ENCODE measurements around the gene RBFOX1.

RBFOX1 gene

DNA sequence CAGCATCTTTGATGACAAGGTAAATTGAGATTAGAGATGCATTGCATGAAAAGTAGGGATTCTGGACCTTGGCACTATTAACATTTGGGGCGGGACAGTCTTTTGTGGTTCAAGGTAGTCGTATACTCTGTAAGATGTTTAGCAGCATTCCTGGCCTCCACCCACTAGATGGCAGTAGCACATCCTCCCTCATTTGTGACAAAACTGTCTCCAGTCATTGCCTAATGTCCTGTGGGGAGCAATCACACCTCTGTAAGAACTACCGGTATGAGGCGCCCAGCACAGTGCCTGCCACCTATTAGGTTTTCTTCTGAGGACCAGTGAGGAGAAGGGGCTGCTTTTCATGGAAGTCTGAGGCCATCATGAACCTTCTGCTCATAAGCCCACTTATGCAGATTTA is 180.8 kb downstream of the RBFOX1 start:
- in situ Hi-C loops (cut with MboI; ENCODE audit: low sequenced_read_pairs, unreplicated experiment), result no loop called here
- TF ChIP-seq, protein P1, sequence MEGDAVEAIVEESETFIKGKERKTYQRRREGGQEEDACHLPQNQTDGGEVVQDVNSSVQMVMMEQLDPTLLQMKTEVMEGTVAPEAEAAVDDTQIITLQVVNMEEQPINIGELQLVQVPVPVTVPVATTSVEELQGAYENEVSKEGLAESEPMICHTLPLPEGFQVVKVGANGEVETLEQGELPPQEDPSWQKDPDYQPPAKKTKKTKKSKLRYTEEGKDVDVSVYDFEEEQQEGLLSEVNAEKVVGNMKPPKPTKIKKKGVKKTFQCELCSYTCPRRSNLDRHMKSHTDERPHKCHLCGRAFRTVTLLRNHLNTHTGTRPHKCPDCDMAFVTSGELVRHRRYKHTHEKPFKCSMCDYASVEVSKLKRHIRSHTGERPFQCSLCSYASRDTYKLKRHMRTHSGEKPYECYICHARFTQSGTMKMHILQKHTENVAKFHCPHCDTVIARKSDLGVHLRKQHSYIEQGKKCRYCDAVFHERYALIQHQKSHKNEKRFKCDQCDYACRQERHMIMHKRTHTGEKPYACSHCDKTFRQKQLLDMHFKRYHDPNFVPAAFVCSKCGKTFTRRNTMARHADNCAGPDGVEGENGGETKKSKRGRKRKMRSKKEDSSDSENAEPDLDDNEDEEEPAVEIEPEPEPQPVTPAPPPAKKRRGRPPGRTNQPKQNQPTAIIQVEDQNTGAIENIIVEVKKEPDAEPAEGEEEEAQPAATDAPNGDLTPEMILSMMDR (IDR thresholded peaks at IDR 0.05; ENCODE audit: borderline replicate concordance, control extremely low read depth, extremely low read depth, insufficient read depth, missing control alignments), result no peak
- DNase-seq (ENCODE audit: low spot score), result no peak

- no peak for DNase-seq (ENCODE audit: low spot score)
- in situ Hi-C loops (cut with MboI; ENCODE audit: low sequenced_read_pairs, unreplicated experiment), result no loop called here
- TF ChIP-seq, protein P1 (IDR thresholded peaks at IDR 0.05; ENCODE audit: borderline replicate concordance, control extremely low read depth, extremely low read depth, insufficient read depth, missing control alignments), result no peak
These were observed 182.9 kb downstream of the RBFOX1 start for GRCh38 chr16:7515543-7515942.

DNA sequence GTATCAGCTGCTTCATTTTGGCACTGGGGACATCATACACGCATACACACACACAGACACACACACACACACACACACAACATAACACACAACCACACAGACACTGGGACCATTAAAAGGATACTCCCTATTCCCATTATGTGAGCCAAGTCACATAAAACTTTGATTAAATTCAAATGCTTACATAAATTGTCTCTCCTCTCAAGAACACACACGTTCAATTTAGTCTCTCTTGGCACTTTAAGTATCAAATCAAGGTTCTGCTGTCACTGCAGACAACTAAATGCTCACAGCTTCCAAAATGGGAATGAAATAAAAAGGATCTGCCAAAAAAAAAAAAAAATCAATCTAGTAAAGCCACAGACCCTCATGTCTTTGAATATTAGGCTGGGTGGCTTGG is 184.9 kb downstream of the RBFOX1 start:
- TF ChIP-seq, protein P1 (IDR thresholded peaks at IDR 0.05; ENCODE audit: borderline replicate concordance, control extremely low read depth, extremely low read depth, insufficient read depth, missing control alignments), result no peak
- in situ Hi-C loops (cut with MboI; ENCODE audit: low sequenced_read_pairs, unreplicated experiment), result no loop called here
- DNase-seq (ENCODE audit: low spot score), result no peak

- TF ChIP-seq, protein P1 (IDR thresholded peaks at IDR 0.05; ENCODE audit: borderline replicate concordance, control extremely low read depth, extremely low read depth, insufficient read depth, missing control alignments), result no peak
- in situ Hi-C loops (cut with MboI; ENCODE audit: low sequenced_read_pairs, unreplicated experiment), result no loop called here
- DNase-seq (ENCODE audit: low spot score), result no peak
These were observed 185.5 kb downstream of the RBFOX1 start for GRCh38 chr16:7518158-7518557.

- no peak for DNase-seq (ENCODE audit: low spot score)
- TF ChIP-seq, protein P1 (IDR thresholded peaks at IDR 0.05; ENCODE audit: borderline replicate concordance, control extremely low read depth, extremely low read depth, insufficient read depth, missing control alignments), result no peak
- in situ Hi-C loops (cut with MboI; ENCODE audit: low sequenced_read_pairs, unreplicated experiment), result no loop called here
These were observed 189.2 kb downstream of the RBFOX1 start for GRCh38 chr16:7521834-7522233.

GRCh38 chr16:7524419-7524818 is 191.8 kb downstream of the RBFOX1 start:
- TF ChIP-seq, protein P1 (IDR thresholded peaks at IDR 0.05; ENCODE audit: borderline replicate concordance, control extremely low read depth, extremely low read depth, insufficient read depth, missing control alignments), result no peak
- DNase-seq (ENCODE audit: low spot score), result no peak
- in situ Hi-C loops (cut with MboI; ENCODE audit: low sequenced_read_pairs, unreplicated experiment), result no loop called here

- TF ChIP-seq, protein P1 (IDR thresholded peaks at IDR 0.05; ENCODE audit: borderline replicate concordance, control extremely low read depth, extremely low read depth, insufficient read depth, missing control alignments), result no peak
- in situ Hi-C loops (cut with MboI; ENCODE audit: low sequenced_read_pairs, unreplicated experiment), result no loop called here
- no peak for DNase-seq (ENCODE audit: low spot score)
These were observed 194.1 kb downstream of the RBFOX1 start for GRCh38 chr16:7526736-7527135.
